AG04450 (cell line): Measurements from ENCODE around the gene GOLGA6L7. TPM values are rescaled to one million over a fixed set of nuclear protein-coding genes. Genes with fewer than 3 reads are reported as not detected.

ENCODE experiments used
- CTCF ChIA-PET: fragments of 300-600, 350-600 bp; formaldehyde crosslinking; extraction: SDS; loops from one replicate; lab custom pipeline; 2022; ENCODE audit warnings: antibody characterized with exemption, inconsistent platforms; lab: Charles Lee
- POLR2A ChIA-PET: fragments of 350-600 bp; formaldehyde crosslinking; extraction: SDS; loops from one replicate; lab custom pipeline; 2021; ENCODE audit warnings: antibody characterized with exemption, inconsistent platforms; lab: Yijun Ruan, JAX
- DNase-seq: peaks from one replicate; pipeline ENCODE4 v3.0.0-alpha.2; 2011; ENCODE audit warnings: low read depth, low spot score
- H3K27ac ChIP-seq: one replicate; pipeline ENCODE4 v1.5.1; 2012; ENCODE audit warnings: low read depth, low read length, control low read depth
- H3K27me3 ChIP-seq: one replicate; pipeline ENCODE4 v1.6.0; 2012; ENCODE audit warnings: low read length; ENCODE audit not compliant: control insufficient read depth, insufficient read depth
- H3K4me3 ChIP-seq: 2 replicates; pipeline ENCODE4 v1.5.1; 2011; ENCODE audit warnings: mild to moderate bottlenecking, low read depth, low read length, control low read depth
- H3K9me3 ChIP-seq: 2 replicates; pipeline ENCODE4 v1.5.1; 2012; ENCODE audit warnings: low read length; ENCODE audit not compliant: control insufficient read depth, insufficient read depth
- CTCF ChIP-seq: IDR thresholded peaks from 2 replicates; pipeline ENCODE4 v1.5.1; 2011; ENCODE audit warnings: low read depth, low read length, control low read depth, inconsistent platforms
- polyA plus RNA-seq: library from polyadenylated mRNA; depleted of rRNA; stranded (reverse); fragments of >200 nt; gene quantifications from 2 replicates; pipeline ENCODE4 v1.2.3, GENCODE V29; 2011

The GOLGA6L7 gene
- polyA plus RNA-seq, 1 experiment = not detected

- no peak overlapping the region for H3K4me3 ChIP-seq
- POLR2A ChIA-PET = no interaction called here
- H3K9me3 ChIP-seq = no peaks in the 10 kb centered on the region; the same call in 1 of the 2 replicates
- CTCF ChIA-PET = interaction anchor here (0.9 to 3.5 kb wide), 4 partner anchors 208 to 235 kb away, joined by 4 to 20 read pairs (median 6); no protein-coding TSS in a partner anchor
- TF ChIP-seq CTCF = peak; percentile 20; the same call in 1 of the 2 replicates
- peaks cover 2% of the 10 kb centered on the region for H3K27me3 ChIP-seq
- H3K27ac ChIP-seq = no peak overlapping the region
- no peak for DNase-seq
Observed at GRCh38 chr15:28881600-28881999, 33.2 kb upstream of the GOLGA6L7 start.

GRCh38 chr15:28881170-28881569, 32.7 kb upstream of the GOLGA6L7 start:
- CTCF ChIA-PET = interaction anchor here (0.9 to 3.5 kb wide), 4 partner anchors 209 to 235 kb away, joined by 4 to 20 read pairs (median 6); no protein-coding TSS in a partner anchor
- DNase-seq = no peak
- no peak overlapping the region for H3K27ac ChIP-seq
- POLR2A ChIA-PET = no interaction called here
- peaks cover 2% of the 10 kb centered on the region for H3K27me3 ChIP-seq
- no peaks in the 10 kb centered on the region; the same call in 1 of the 2 replicates for H3K9me3 ChIP-seq
- TF ChIP-seq CTCF = peak; percentile 27
- H3K4me3 ChIP-seq = no peak overlapping the region

- H3K4me3 ChIP-seq = no peak overlapping the region
- no peak overlapping the region for H3K27ac ChIP-seq
- ChIA-PET CTCF (interaction anchor here (1.5 to 3.5 kb wide), 3 partner anchors 209 to 223 kb away, joined by 6 to 20 read pairs (median 7); no protein-coding TSS in a partner anchor), POLR2A (no interaction called here)
- TF ChIP-seq CTCF = no peak
- peaks cover 2% of the 10 kb centered on the region for H3K27me3 ChIP-seq
- H3K9me3 ChIP-seq = no peaks in the 10 kb centered on the region; the same call in 1 of the 2 replicates
- no peak for DNase-seq
Observed at GRCh38 chr15:28880680-28881079, 32.2 kb upstream of the GOLGA6L7 start.

- Histone ChIP-seq H3K9me3 (no peaks in the 10 kb centered on the region; the same call in 1 of the 2 replicates), H3K27me3 (peaks cover 2% of the 10 kb centered on the region), H3K4me3 (no peak overlapping the region), H3K27ac (no peak overlapping the region)
- CTCF ChIA-PET = interaction anchor here (1.5 to 3.5 kb wide), 2 partner anchors 210 to 261 kb away, joined by 3 to 20 read pairs; no protein-coding TSS in a partner anchor
- no peak for TF ChIP-seq CTCF
- DNase-seq = no peak
- POLR2A ChIA-PET = no interaction called here
Observed at GRCh38 chr15:28879551-28879950, 31.1 kb upstream of the GOLGA6L7 start.

GRCh38 chr15:28878209-28878608, 29.8 kb upstream of the GOLGA6L7 start:
- ChIA-PET POLR2A (no interaction called here), CTCF (interaction anchor here (1.0 to 3.5 kb wide), 3 partner anchors 212 to 262 kb away, joined by 3 to 20 read pairs (median 4); no protein-coding TSS in a partner anchor)
- Histone ChIP-seq H3K4me3 (no peak overlapping the region), H3K9me3 (no peaks in the 10 kb centered on the region; the same call in 1 of the 2 replicates), H3K27ac (no peak overlapping the region), H3K27me3 (peaks cover 2% of the 10 kb centered on the region)
- no peak for DNase-seq
- TF ChIP-seq CTCF = no peak
